Fibroblast of villous mesenchyme (primary cell): ENCODE measurements around the gene HOXD9. TPM values are rescaled to one million over a fixed set of nuclear protein-coding genes. Genes with fewer than 3 reads are reported as not detected.

ENCODE experiments used
- DNase-seq: peaks from one replicate; pipeline ENCODE4 v3.0.0-alpha.2; 2010; ENCODE audit warnings: low read depth
- H3K4me3 ChIP-seq: 2 replicates; pipeline ENCODE4 v1.5.1; 2011; ENCODE audit warnings: low read depth, mild to moderate bottlenecking, low read length
- total RNA-seq: library from RNA; depleted of rRNA; stranded (reverse); fragments of >200 nt; gene quantifications from 2 replicates; pipeline ENCODE4 v1.2.3, GENCODE V29; 2012
- TF ChIP-seq, protein P1 (sequence below): IDR thresholded peaks from 2 replicates; pipeline ENCODE4 v1.5.1; 2012; ENCODE audit warnings: low read depth, mild to moderate bottlenecking, low read length; ENCODE audit not compliant: insufficient read depth

Gene HOXD9
- total RNA-seq, 1 donor: 11.2 TPM

DNA sequence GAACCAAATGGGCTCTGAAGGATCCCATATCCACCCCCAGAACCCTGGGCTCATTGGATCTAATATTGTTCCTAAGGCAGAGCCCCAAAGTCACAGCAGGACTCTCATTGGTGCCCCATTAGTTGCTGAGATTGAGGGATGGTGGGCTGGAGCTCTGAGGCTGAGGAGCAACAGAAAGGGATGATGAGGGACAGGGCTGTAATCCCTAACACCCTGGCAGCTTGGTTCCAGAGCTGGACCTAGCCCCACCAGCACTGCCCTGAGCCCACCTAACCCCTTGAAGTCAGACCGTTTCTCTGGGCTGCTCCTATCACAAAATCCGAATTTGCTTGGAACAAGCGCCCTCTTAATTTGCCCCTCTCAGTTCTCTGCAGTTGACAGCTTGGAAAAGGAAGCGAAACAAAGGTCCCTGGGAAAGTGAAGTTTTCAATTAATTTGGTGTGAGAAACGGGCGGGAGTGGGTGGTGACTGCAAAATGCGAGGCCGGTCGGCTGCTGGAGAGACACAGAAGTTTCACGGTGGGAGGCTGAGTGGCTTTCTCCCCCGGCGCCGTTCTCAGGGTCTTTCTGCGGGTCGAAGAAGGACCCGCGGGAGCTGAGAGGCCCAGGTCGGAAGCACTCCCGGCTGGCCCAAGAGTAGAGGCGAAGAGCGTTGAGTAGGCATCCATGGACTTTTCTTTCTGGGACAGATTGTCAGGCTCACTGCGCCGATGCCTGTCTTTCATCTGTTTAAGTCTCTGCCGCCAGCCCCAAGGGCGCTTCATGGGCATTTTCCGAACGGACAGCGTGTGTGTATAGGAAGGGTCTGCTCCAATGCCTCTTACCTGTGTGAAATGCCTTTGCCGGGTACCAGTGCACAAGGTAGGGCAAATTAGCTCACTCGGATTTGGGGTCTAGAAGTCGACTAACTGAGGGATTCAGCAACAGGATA, 30.9 kb upstream of the HOXD9 start:
- no peak overlapping the region for H3K4me3 ChIP-seq
- TF ChIP-seq, protein P1, sequence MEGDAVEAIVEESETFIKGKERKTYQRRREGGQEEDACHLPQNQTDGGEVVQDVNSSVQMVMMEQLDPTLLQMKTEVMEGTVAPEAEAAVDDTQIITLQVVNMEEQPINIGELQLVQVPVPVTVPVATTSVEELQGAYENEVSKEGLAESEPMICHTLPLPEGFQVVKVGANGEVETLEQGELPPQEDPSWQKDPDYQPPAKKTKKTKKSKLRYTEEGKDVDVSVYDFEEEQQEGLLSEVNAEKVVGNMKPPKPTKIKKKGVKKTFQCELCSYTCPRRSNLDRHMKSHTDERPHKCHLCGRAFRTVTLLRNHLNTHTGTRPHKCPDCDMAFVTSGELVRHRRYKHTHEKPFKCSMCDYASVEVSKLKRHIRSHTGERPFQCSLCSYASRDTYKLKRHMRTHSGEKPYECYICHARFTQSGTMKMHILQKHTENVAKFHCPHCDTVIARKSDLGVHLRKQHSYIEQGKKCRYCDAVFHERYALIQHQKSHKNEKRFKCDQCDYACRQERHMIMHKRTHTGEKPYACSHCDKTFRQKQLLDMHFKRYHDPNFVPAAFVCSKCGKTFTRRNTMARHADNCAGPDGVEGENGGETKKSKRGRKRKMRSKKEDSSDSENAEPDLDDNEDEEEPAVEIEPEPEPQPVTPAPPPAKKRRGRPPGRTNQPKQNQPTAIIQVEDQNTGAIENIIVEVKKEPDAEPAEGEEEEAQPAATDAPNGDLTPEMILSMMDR: no peak
- DNase-seq: no peak

DNA sequence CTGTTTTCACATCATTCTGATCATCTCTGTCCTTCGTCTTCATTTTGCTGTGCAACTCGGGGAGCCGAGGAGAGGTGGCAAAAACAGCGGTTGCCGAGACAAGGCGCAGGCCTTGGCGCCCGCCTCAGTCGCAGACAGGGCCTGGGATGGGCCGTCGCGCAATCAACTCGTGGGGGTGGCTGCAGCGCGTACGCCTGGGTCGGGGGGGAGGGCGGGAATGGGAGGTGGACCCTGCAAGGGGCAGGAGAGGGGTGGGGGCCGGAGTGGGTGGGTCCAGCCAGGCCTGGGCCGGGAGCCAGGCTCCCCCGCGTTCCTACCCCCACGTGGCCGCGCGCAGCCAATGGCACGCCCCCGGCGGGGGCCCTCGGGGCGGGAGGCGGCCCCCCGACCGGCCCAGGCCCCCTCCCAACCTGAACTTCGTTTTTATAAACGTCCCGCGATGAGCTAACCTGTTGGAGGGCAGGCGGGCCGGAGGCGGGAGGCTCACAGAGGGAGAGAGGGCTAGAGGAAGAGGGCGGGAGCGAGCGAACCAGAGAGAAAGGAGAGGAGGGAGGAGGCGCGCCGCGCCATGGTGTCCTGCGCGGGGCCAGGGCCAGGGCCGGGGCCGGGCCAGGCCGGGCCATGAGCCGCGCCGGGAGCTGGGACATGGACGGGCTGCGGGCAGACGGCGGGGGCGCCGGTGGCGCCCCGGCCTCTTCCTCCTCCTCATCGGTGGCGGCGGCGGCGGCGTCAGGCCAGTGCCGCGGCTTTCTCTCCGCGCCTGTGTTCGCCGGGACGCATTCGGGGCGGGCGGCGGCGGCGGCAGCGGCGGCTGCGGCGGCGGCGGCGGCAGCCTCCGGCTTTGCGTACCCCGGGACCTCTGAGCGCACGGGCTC, 30.0 kb upstream of the HOXD9 start, which contains the start of gene HOXD13:
Gene HOXD13, plus strand, starts transcription at position 452 of the 875 bp plus-strand sequence. Its CDS starts 170 bp downstream, at position 622.
- no peak for DNase-seq
- peak within 1 kb of the TSS; percentile 20 for H3K4me3 ChIP-seq
- TF ChIP-seq, protein P1: no peak

DNA sequence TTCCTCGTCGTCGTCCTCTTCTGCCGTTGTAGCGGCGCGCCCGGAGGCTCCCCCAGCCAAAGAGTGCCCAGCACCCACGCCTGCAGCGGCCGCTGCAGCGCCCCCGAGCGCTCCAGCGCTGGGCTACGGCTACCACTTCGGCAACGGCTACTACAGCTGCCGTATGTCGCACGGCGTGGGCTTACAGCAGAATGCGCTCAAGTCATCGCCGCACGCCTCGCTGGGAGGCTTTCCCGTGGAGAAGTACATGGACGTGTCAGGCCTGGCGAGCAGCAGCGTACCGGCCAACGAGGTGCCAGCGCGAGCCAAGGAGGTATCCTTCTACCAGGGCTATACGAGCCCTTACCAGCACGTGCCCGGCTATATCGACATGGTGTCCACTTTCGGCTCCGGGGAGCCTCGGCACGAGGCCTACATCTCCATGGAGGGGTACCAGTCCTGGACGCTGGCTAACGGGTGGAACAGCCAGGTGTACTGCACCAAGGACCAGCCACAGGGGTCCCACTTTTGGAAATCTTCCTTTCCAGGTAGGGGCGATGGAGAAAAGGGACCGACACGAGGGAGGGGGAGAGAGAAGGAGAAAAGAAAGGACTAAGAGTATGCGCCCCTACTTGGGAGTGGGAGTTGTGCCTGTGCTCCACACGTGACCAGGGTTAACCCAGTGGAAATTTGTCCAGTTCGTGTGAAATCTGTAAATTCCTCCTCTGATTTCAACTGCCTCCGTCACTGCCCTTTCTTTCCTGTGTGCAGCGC, 29.2 kb upstream of the HOXD9 start:
- DNase-seq: no peak
- H3K4me3 ChIP-seq: peak overlapping the region; percentile 20
- TF ChIP-seq, protein P1: no peak

DNA sequence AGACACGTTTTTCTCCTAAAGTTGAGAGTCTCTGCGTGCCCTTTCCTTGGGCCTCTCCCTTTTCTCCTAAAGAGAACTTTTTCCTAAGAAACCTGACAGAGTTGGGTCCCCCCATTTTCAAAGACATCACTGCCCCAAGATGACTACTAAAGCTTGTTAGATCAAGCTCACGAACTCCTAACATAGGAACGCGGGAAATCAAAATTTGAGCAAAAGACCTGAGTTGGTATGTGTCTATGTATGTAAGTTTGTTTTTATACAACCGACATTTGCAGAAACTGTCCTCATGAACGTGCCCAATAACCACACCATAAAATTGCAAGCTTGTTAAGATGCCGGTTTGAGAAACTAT, 28.6 kb upstream of the HOXD9 start:
- TF ChIP-seq, protein P1: no peak
- DNase-seq: no peak
- no peak overlapping the region for H3K4me3 ChIP-seq

DNA sequence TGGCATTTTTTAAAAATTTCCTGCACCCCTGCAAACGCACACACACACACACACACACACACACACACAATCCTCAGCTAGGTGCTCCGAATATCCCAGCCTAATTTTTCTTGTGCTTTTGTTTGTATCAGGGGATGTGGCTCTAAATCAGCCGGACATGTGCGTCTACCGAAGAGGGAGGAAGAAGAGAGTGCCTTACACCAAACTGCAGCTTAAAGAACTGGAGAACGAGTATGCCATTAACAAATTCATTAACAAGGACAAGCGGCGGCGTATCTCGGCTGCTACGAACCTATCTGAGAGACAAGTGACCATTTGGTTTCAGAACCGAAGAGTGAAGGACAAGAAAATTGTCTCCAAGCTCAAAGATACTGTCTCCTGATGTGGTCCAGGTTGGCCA, 28.2 kb upstream of the HOXD9 start:
- no peak for DNase-seq
- no peak overlapping the region for H3K4me3 ChIP-seq
- TF ChIP-seq, protein P1: no peak

DNA sequence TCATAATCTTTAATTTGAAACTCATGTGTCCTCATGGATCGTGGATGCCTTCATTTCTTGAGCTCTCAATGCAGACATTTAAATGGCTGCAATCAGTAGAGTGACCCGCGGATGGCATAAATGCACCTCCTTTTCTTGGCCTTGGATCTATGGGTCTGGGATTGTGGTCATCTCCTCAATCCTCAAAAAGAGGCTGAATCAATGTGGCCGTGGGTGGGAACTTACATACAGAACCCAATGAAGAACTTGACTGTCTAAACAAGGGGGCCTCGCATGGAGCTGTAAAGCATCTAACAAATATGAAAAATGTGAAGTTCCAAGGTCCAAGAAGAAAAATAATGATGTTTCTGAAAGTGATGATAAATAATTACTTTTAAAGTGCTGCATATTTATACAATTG, 27.1 kb upstream of the HOXD9 start:
- H3K4me3 ChIP-seq: no peak overlapping the region
- no peak for DNase-seq
- TF ChIP-seq, protein P1: no peak
